HEK293 (cell line): ENCODE results near the gene CCDC187.

ENCODE experiments used
- CTCF ChIA-PET: fragments of 350-600 bp; formaldehyde crosslinking; extraction: SDS; loops from one replicate; lab custom pipeline; 2021; ENCODE audit warnings: antibody characterized with exemption; lab: Yijun Ruan, JAX
- POLR2A ChIA-PET: fragments of 300-600 bp; formaldehyde crosslinking; extraction: SDS; loops from one replicate; lab custom pipeline; 2020; ENCODE audit warnings: antibody characterized with exemption, inconsistent platforms; lab: Yijun Ruan, JAX
- H3K27ac ChIP-seq: fragments of 200-500 bp; sonication (Bioruptor generic); 2 replicates; pipeline ENCODE4 v1.5.1; 2014; ENCODE audit warnings: low read depth, low read length, control low read depth, inconsistent platforms; ENCODE audit errors: extremely low read depth
- H3K36me3 ChIP-seq, 2 experiments: fragments of 200-500 bp in 1 of 2; sonication (Bioruptor generic) in 1 of 2; 1 replicate in 1 of 2; 2 replicates in 1 of 2; pipeline ENCODE4 v1.5.1; 2014 to 2017; ENCODE audit warnings: inconsistent platforms in 2 of 2, low read length in 2 of 2; ENCODE audit not compliant: control insufficient read depth in 2 of 2, insufficient read depth in 1 of 2
- H3K4me1 ChIP-seq: fragments of 200-500 bp; sonication (Bioruptor generic); 2 replicates; pipeline ENCODE4 v1.5.1; 2014; ENCODE audit warnings: mild to moderate bottlenecking, low read length, inconsistent platforms; ENCODE audit not compliant: control insufficient read depth, insufficient read depth
- H3K4me3 ChIP-seq: 2 replicates; pipeline ENCODE4 v1.5.1; 2011; ENCODE audit warnings: low read depth, mild to moderate bottlenecking, control low read depth, low read length, moderate library complexity
- H3K9me3 ChIP-seq: fragments of 200-500 bp; sonication (Bioruptor generic); 2 replicates; pipeline ENCODE4 v1.5.1; 2014; ENCODE audit warnings: low read depth, low read length, inconsistent platforms; ENCODE audit not compliant: control insufficient read depth, insufficient read depth
- FEZF1 ChIP-seq: fragments of 450-650 bp; formaldehyde crosslinking; IDR thresholded peaks from 2 replicates; pipeline ENCODE4 v1.5.1; 2016; ENCODE audit warnings: missing biosample characterization, missing genetic modification characterization
- GLIS1 ChIP-seq: fragments of 450-650 bp; formaldehyde crosslinking; IDR thresholded peaks from 2 replicates; pipeline ENCODE4 v1.5.1; 2016; ENCODE audit warnings: missing biosample characterization, missing genetic modification characterization
- KLF1 ChIP-seq: fragments of 450-650 bp; formaldehyde crosslinking; IDR thresholded peaks from 2 replicates; pipeline ENCODE4 v1.5.1; 2016; ENCODE audit warnings: missing biosample characterization, missing genetic modification characterization
- MYNN ChIP-seq: fragments of 450-650 bp; formaldehyde crosslinking; IDR thresholded peaks from 2 replicates; pipeline ENCODE4 v1.5.1; 2016; ENCODE audit warnings: missing biosample characterization, missing genetic modification characterization, borderline replicate concordance
- ZIC2 ChIP-seq: fragments of 450-650 bp; formaldehyde crosslinking; IDR thresholded peaks from 2 replicates; pipeline ENCODE4 v1.5.1; 2016; ENCODE audit warnings: missing biosample characterization, missing genetic modification characterization
- ZNF138 ChIP-seq: fragments of 450-650 bp; formaldehyde crosslinking; IDR thresholded peaks from 2 replicates; pipeline ENCODE4 v1.5.1; 2016; ENCODE audit warnings: missing biosample characterization, missing genetic modification characterization, borderline replicate concordance
- ZNF488 ChIP-seq: fragments of 450-650 bp; formaldehyde crosslinking; IDR thresholded peaks from 2 replicates; pipeline ENCODE4 v1.5.1; 2016; ENCODE audit warnings: missing biosample characterization, missing genetic modification characterization
- ZNF513 ChIP-seq: fragments of 450-650 bp; IDR thresholded peaks from 2 replicates; pipeline ENCODE4 v1.5.1; 2018; ENCODE audit warnings: missing biosample characterization, missing genetic modification characterization
- ZNF626 ChIP-seq: fragments of 450-650 bp; sonication (Bioruptor Pico); formaldehyde crosslinking; IDR thresholded peaks from 2 replicates; pipeline ENCODE4 v1.5.1; 2018; ENCODE audit warnings: missing biosample characterization, missing genetic modification characterization, inconsistent platforms
- ZNF629 ChIP-seq: fragments of 450-650 bp; formaldehyde crosslinking; IDR thresholded peaks from 2 replicates; pipeline ENCODE4 v1.5.1; 2017; ENCODE audit warnings: missing biosample characterization, missing genetic modification characterization
- ZSCAN18 ChIP-seq: fragments of 450-650 bp; formaldehyde crosslinking; IDR thresholded peaks from 2 replicates; pipeline ENCODE4 v1.5.1; 2016; ENCODE audit warnings: missing biosample characterization, missing genetic modification characterization
- ZSCAN30 ChIP-seq: fragments of 450-650 bp; IDR thresholded peaks from 2 replicates; pipeline ENCODE4 v1.5.1; 2018; ENCODE audit warnings: missing biosample characterization, mild to moderate bottlenecking, missing genetic modification characterization, moderate library complexity
- ZXDB ChIP-seq: fragments of 450-650 bp; formaldehyde crosslinking; IDR thresholded peaks from 2 replicates; pipeline ENCODE4 v1.5.1; 2016; ENCODE audit warnings: missing biosample characterization, missing genetic modification characterization
- TF ChIP-seq, protein P1 (sequence below): fragments of 450-650 bp; formaldehyde crosslinking; IDR thresholded peaks from 2 replicates; pipeline ENCODE4 v1.5.1; 2016; ENCODE audit warnings: missing biosample characterization, missing genetic modification characterization
- TF ChIP-seq, protein P2 (sequence below): fragments of 450-650 bp; formaldehyde crosslinking; IDR thresholded peaks from 2 replicates; pipeline ENCODE4 v1.5.0; 2017; ENCODE audit warnings: missing biosample characterization, missing genetic modification characterization, borderline replicate concordance
- TF ChIP-seq, protein P3 (sequence below): fragments of 450-650 bp; formaldehyde crosslinking; IDR thresholded peaks from 2 replicates; pipeline ENCODE4 v1.5.1; 2017; ENCODE audit warnings: missing biosample characterization, missing genetic modification characterization

The CCDC187 gene

GRCh38 chr9:136231478-136232297, 72.2 kb downstream of the CCDC187 start:
- Histone ChIP-seq H3K4me3 (no peak overlapping the region), H3K9me3 (no peaks in the 10 kb centered on the region), H3K27ac (no peak overlapping the region), H3K36me3 (peaks cover 0 to 44% of the 10 kb centered on the region in 2 experiments; a peak in 1 of 3 replicates), H3K4me1 (no peaks in the 10 kb centered on the region)
- no peak for TF ChIP-seq FEZF1 (tag by site-specific recombination)
- 0 out of 2 replicates have a peak, but pooled peaks have one; percentile 9 for TF ChIP-seq KLF1
- POLR2A ChIA-PET = no interaction called here
- CTCF ChIA-PET = no interaction called here

DNA sequence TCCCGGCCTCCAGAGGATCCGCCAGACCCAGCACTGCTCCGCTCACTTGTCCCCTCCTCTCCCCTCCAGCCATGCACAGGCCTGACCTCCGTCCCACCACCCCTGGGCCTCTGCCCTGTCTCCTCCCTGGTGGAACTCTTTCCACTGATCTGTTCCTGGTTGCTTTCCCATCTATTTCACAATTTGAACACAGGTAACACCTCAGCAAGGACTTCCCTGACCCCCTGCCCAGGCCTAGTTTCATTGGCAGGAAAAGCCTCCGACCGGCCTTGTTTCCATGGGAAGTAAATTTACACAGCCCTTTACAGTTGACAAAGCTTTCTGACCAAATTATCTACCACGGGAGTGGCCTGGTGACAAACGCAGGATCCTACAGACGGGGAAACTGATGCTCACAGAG, 73.1 kb downstream of the CCDC187 start:
- no peaks in the 10 kb centered on the region for H3K4me1 ChIP-seq
- TF ChIP-seq ZNF138 (tag by site-specific recombination) = no peak
- no peak for TF ChIP-seq ZIC2 (tag by site-specific recombination)
- no peak for TF ChIP-seq ZNF488 (tag by site-specific recombination)
- TF ChIP-seq MYNN (tag by site-specific recombination) = no peak
- TF ChIP-seq, protein P1, sequence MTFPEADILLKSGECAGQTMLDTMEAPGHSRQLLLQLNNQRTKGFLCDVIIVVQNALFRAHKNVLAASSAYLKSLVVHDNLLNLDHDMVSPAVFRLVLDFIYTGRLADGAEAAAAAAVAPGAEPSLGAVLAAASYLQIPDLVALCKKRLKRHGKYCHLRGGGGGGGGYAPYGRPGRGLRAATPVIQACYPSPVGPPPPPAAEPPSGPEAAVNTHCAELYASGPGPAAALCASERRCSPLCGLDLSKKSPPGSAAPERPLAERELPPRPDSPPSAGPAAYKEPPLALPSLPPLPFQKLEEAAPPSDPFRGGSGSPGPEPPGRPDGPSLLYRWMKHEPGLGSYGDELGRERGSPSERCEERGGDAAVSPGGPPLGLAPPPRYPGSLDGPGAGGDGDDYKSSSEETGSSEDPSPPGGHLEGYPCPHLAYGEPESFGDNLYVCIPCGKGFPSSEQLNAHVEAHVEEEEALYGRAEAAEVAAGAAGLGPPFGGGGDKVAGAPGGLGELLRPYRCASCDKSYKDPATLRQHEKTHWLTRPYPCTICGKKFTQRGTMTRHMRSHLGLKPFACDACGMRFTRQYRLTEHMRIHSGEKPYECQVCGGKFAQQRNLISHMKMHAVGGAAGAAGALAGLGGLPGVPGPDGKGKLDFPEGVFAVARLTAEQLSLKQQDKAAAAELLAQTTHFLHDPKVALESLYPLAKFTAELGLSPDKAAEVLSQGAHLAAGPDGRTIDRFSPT (tag by site-specific recombination) = no peak
- no peak for TF ChIP-seq ZNF513 (tag by site-specific recombination)
- TF ChIP-seq ZSCAN30 = no peak
- TF ChIP-seq ZNF629 = no peak
- TF ChIP-seq, all 188 proteins: peak for 0
- Histone ChIP-seq H3K4me3 (no peak overlapping the region), H3K27ac (no peak overlapping the region), H3K9me3 (no peaks in the 10 kb centered on the region), H3K36me3 (peaks cover 0 to 42% of the 10 kb centered on the region in 2 experiments; a peak in 1 of 3 replicates)
- POLR2A ChIA-PET = no interaction called here
- CTCF ChIA-PET = no interaction called here

- H3K27ac ChIP-seq = no peak overlapping the region
- no peaks in the 10 kb centered on the region for H3K4me1 ChIP-seq
- ChIA-PET CTCF (interaction anchor here (0.7 kb wide), 1 partner anchor 321 kb away, joined by 3 read pairs; no protein-coding TSS in a partner anchor), POLR2A (no interaction called here)
- peaks cover 0 to 42% of the 10 kb centered on the region in 2 experiments; a peak in 1 of 3 replicates for H3K36me3 ChIP-seq
- H3K4me3 ChIP-seq = no peak overlapping the region
- H3K9me3 ChIP-seq = no peaks in the 10 kb centered on the region
- TF ChIP-seq ZXDB (tag by site-specific recombination) = no peak
- TF ChIP-seq GLIS1 (tag by site-specific recombination) = no peak
- no peak for TF ChIP-seq ZSCAN30
- TF ChIP-seq, protein P2, sequence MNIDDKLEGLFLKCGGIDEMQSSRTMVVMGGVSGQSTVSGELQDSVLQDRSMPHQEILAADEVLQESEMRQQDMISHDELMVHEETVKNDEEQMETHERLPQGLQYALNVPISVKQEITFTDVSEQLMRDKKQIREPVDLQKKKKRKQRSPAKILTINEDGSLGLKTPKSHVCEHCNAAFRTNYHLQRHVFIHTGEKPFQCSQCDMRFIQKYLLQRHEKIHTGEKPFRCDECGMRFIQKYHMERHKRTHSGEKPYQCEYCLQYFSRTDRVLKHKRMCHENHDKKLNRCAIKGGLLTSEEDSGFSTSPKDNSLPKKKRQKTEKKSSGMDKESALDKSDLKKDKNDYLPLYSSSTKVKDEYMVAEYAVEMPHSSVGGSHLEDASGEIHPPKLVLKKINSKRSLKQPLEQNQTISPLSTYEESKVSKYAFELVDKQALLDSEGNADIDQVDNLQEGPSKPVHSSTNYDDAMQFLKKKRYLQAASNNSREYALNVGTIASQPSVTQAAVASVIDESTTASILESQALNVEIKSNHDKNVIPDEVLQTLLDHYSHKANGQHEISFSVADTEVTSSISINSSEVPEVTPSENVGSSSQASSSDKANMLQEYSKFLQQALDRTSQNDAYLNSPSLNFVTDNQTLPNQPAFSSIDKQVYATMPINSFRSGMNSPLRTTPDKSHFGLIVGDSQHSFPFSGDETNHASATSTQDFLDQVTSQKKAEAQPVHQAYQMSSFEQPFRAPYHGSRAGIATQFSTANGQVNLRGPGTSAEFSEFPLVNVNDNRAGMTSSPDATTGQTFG (tag by site-specific recombination) = no peak
- TF ChIP-seq, protein P3, sequence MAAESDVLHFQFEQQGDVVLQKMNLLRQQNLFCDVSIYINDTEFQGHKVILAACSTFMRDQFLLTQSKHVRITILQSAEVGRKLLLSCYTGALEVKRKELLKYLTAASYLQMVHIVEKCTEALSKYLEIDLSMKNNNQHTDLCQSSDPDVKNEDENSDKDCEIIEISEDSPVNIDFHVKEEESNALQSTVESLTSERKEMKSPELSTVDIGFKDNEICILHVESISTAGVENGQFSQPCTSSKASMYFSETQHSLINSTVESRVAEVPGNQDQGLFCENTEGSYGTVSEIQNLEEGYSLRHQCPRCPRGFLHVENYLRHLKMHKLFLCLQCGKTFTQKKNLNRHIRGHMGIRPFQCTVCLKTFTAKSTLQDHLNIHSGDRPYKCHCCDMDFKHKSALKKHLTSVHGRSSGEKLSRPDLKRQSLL (tag by site-specific recombination) = no peak
- no peak for TF ChIP-seq ZNF626 (tag by site-specific recombination)
- TF ChIP-seq ZSCAN18 = no peak
Measured at GRCh38 chr9:136230365-136230764, 73.5 kb downstream of the CCDC187 start.
